ENCODE results near the gene PCDHB8.
"Not testable (repeated sequence)": the region's sequence is repeated elsewhere in the genome, so short reads cannot be mapped to it uniquely, and the experiment has no call there.

PCDHB8 gene

GRCh38 chr5:141199359-141200235 is 22.0 kb downstream of the PCDHB8 start, which contains the start of gene PCDHB11:
PCDHB11 (plus strand) TSS chr5:141199627; CDS start chr5:141199775, 148 bp downstream.
- ATAC-seq = no peak
- TF ChIP-seq ESRRG (CRISPR knock-in tag; IDR thresholded peaks at IDR 0.05) (no peak), PPARA (CRISPR knock-in tag; IDR thresholded peaks at IDR 0.05; ENCODE audit: borderline replicate concordance) (no peak), PATZ1 (CRISPR knock-in tag; IDR thresholded peaks at IDR 0.05; ENCODE audit: borderline replicate concordance) (no peak), ZNF8 (CRISPR knock-in tag; IDR thresholded peaks at IDR 0.05) (no peak), ZC3H10 (CRISPR knock-in tag; IDR thresholded peaks at IDR 0.05) (no peak), ISL1 (CRISPR knock-in tag; IDR thresholded peaks at IDR 0.05) (no peak), OSR1 (CRISPR knock-in tag; IDR thresholded peaks at IDR 0.05) (no peak), BACH2 (CRISPR knock-in tag; IDR thresholded peaks at IDR 0.05; ENCODE audit: borderline replicate concordance) (no peak), TOX (CRISPR knock-in tag; IDR thresholded peaks at IDR 0.05; ENCODE audit: borderline replicate concordance) (no peak), ZNF565 (CRISPR knock-in tag; conservative IDR thresholded peaks at IDR 0.05; ENCODE audit: low read depth) (no peak), RARB (CRISPR knock-in tag; IDR thresholded peaks at IDR 0.05) (no peak), ZFP30 (CRISPR knock-in tag; IDR thresholded peaks at IDR 0.05) (no peak), ZNF70 (CRISPR knock-in tag; IDR thresholded peaks at IDR 0.05) (no peak), ARNTL (CRISPR knock-in tag; IDR thresholded peaks at IDR 0.05; ENCODE audit: borderline replicate concordance, low read depth) (no peak), CSDC2 (CRISPR knock-in tag; IDR thresholded peaks at IDR 0.05) (no peak), GLIS3 (CRISPR knock-in tag; IDR thresholded peaks at IDR 0.05) (no peak), TCF4 (CRISPR knock-in tag; IDR thresholded peaks at IDR 0.05; ENCODE audit: borderline replicate concordance) (no peak)
- TF ChIP-seq, protein P1, sequence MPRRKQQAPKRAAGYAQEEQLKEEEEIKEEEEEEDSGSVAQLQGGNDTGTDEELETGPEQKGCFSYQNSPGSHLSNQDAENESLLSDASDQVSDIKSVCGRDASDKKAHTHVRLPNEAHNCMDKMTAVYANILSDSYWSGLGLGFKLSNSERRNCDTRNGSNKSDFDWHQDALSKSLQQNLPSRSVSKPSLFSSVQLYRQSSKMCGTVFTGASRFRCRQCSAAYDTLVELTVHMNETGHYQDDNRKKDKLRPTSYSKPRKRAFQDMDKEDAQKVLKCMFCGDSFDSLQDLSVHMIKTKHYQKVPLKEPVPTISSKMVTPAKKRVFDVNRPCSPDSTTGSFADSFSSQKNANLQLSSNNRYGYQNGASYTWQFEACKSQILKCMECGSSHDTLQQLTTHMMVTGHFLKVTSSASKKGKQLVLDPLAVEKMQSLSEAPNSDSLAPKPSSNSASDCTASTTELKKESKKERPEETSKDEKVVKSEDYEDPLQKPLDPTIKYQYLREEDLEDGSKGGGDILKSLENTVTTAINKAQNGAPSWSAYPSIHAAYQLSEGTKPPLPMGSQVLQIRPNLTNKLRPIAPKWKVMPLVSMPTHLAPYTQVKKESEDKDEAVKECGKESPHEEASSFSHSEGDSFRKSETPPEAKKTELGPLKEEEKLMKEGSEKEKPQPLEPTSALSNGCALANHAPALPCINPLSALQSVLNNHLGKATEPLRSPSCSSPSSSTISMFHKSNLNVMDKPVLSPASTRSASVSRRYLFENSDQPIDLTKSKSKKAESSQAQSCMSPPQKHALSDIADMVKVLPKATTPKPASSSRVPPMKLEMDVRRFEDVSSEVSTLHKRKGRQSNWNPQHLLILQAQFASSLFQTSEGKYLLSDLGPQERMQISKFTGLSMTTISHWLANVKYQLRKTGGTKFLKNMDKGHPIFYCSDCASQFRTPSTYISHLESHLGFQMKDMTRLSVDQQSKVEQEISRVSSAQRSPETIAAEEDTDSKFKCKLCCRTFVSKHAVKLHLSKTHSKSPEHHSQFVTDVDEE (CRISPR knock-in tag; IDR thresholded peaks at IDR 0.05) = no peak

DNA sequence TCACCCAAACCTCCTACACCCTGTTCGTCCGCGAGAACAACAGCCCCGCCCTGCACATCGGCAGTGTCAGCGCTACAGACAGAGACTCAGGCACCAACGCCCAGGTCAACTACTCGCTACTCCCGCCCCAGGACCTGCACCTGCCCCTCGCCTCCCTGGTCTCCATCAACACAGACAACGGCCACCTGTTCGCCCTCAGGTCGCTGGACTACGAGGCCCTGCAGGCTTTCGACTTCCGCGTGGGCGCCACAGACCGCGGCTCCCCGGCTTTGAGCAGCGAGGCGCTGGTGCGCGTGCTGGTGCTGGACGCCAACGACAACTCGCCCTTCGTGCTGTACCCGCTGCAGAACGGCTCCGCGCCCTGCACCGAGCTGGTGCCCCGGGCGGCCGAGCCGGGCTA is 23.5 kb downstream of the PCDHB8 start:
- not testable (repeated sequence) for ATAC-seq

GRCh38 chr5:141201646-141202045 is 24.1 kb downstream of the PCDHB8 start:
- ATAC-seq = not testable (repeated sequence)

- ATAC-seq = peak; percentile 68
- TF ChIP-seq GLIS3 (CRISPR knock-in tag; IDR thresholded peaks at IDR 0.05) (no peak), ARNTL (CRISPR knock-in tag; IDR thresholded peaks at IDR 0.05; ENCODE audit: borderline replicate concordance, low read depth) (no peak), TCF4 (CRISPR knock-in tag; IDR thresholded peaks at IDR 0.05; ENCODE audit: borderline replicate concordance) (no peak)
Observed at GRCh38 chr5:141208478-141208877, 30.9 kb downstream of the PCDHB8 start, which contains the start of gene PCDHB12. PCDHB12 (plus strand) TSS chr5:141208719; CDS start chr5:141208908, 189 bp downstream.

- not testable (repeated sequence) for ATAC-seq
Observed at GRCh38 chr5:141210281-141210680, 32.7 kb downstream of the PCDHB8 start.

GRCh38 chr5:141210849-141211248 is 33.3 kb downstream of the PCDHB8 start:
- not testable (repeated sequence) for ATAC-seq

- ATAC-seq = 0 out of 3 replicates have a peak, but pooled peaks have one; percentile 26
Observed at GRCh38 chr5:141213656-141214339, 36.2 kb downstream of the PCDHB8 start, which contains the start of gene PCDHB13. PCDHB13 (plus strand) TSS chr5:141213919; CDS start chr5:141214124, 205 bp downstream.

- ATAC-seq = not testable (repeated sequence)
Observed at GRCh38 chr5:141214583-141214982, 37.0 kb downstream of the PCDHB8 start.

DNA sequence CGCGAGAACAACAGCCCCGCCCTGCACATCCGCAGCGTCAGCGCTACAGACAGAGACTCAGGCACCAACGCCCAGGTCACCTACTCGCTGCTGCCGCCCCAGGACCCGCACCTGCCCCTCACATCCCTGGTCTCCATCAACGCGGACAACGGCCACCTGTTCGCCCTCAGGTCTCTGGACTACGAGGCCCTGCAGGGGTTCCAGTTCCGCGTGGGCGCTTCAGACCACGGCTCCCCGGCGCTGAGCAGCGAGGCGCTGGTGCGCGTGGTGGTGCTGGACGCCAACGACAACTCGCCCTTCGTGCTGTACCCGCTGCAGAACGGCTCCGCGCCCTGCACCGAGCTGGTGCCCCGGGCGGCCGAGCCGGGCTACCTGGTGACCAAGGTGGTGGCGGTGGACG is 37.9 kb downstream of the PCDHB8 start:
- not testable (repeated sequence) for ATAC-seq

GRCh38 chr5:141216035-141216434 is 38.4 kb downstream of the PCDHB8 start:
- ATAC-seq = not testable (repeated sequence)

Data from SK-N-SH treated with all-trans-retinoic acid at 6 μM for 48 hours (cell line).